Natural killer cell (primary cell): Measurements from ENCODE around the gene PIH1D1. TPM values are rescaled to one million over a fixed set of nuclear protein-coding genes. Genes with fewer than 3 reads are reported as not detected.

Experiments used
- ATAC-seq, 3 donors: fragments of 150-1000 bp in 2 of 3; fragments of 200-7000 bp in 1 of 3; cut with Tn5 transposase; 1 replicate in 1 of 3; 2 replicates in 2 of 3; pipeline ENCODE4 v1.10.0; 2021; ENCODE audit warnings: mild to moderate bottlenecking in 2 of 3, moderate library complexity in 2 of 3
- DNase-seq, 2 donors: peaks; one replicate each; pipeline versions ENCODE4 v3.0.0 to v3.0.0-alpha.2; 2013 to 2021; ENCODE audit warnings: mixed read lengths in 1 of 2
- H3K27ac ChIP-seq: one replicate; pipeline ENCODE4 v1.5.1; 2013; ENCODE audit warnings: mild to moderate bottlenecking, low read length
- H3K27me3 ChIP-seq: one replicate; pipeline ENCODE4 v1.6.1; 2013; ENCODE audit warnings: low read length; ENCODE audit not compliant: control insufficient read depth, insufficient read depth
- H3K36me3 ChIP-seq: one replicate; pipeline ENCODE4 v1.6.1; 2013; ENCODE audit warnings: low read length; ENCODE audit not compliant: control insufficient read depth, insufficient read depth
- H3K4me1 ChIP-seq: one replicate; pipeline ENCODE4 v1.6.1; 2013; ENCODE audit warnings: low read length; ENCODE audit not compliant: control insufficient read depth, insufficient read depth
- H3K4me3 ChIP-seq: one replicate; pipeline ENCODE4 v1.5.1; 2013; ENCODE audit warnings: low read length
- H3K9me3 ChIP-seq: one replicate; pipeline ENCODE4 v1.6.1; 2013; ENCODE audit warnings: low read length; ENCODE audit not compliant: control insufficient read depth, insufficient read depth
- H3K27ac Mint-ChIP-seq, 2 donors: one replicate each; pipeline ENCODE4 v1.8.0; 2022; ENCODE audit warnings: mild to moderate bottlenecking in 2 of 2, mixed read lengths in 2 of 2, moderate library complexity in 1 of 2
- H3K27me3 Mint-ChIP-seq, 2 donors: one replicate each; pipeline ENCODE4 v1.8.0; 2022; ENCODE audit warnings: low read depth in 2 of 2, mixed read lengths in 2 of 2
- H3K36me3 Mint-ChIP-seq: one replicate; pipeline ENCODE4 v1.8.0; 2022; ENCODE audit warnings: mixed read lengths
- H3K4me1 Mint-ChIP-seq, 2 donors: one replicate each; pipeline ENCODE4 v1.8.0; 2022; ENCODE audit warnings: mixed read lengths in 2 of 2
- H3K4me3 Mint-ChIP-seq: one replicate; pipeline ENCODE4 v1.8.0; 2022; ENCODE audit warnings: mild to moderate bottlenecking, moderate library complexity, mixed read lengths
- H3K9me3 Mint-ChIP-seq, 2 donors: one replicate each; pipeline ENCODE4 v1.8.0; 2022; ENCODE audit warnings: mixed read lengths in 2 of 2
- WGBS: methylation state at CpG from one replicate; pipeline ENCODE4 v1.1.7; 2013; ENCODE audit warnings: missing lambda C conversion rate; ENCODE audit not compliant: insufficient coverage; 5-methylcytosine and 5-hydroxymethylcytosine counted together
- intact Hi-C: fragments of 100-400 bp; cut with micrococcal nuclease; formaldehyde crosslinking; loops from one replicate; pipeline ENCODE4 v1.14.2; 2022
- total RNA-seq, 4 donors: library from RNA; stranded (reverse); fragments of 120-200 nt in 1 of 4; gene quantifications; one replicate each; pipeline versions ENCODE4 v1.2.3 to v1.2.4, GENCODE V29; 2013 to 2022
- TF ChIP-seq, protein P1 (sequence below): fragments of 200-600 bp; IDR thresholded peaks from one replicate; pipeline ENCODE4 v1.8.0; 2022; ENCODE audit warnings: antibody characterized with exemption

The PIH1D1 gene
- total RNA-seq, 3 donors from 2014 or later (not counting 1 experiment from before 2014, with no cell fraction given), result 112 to 149 (median 138) TPM

DNA sequence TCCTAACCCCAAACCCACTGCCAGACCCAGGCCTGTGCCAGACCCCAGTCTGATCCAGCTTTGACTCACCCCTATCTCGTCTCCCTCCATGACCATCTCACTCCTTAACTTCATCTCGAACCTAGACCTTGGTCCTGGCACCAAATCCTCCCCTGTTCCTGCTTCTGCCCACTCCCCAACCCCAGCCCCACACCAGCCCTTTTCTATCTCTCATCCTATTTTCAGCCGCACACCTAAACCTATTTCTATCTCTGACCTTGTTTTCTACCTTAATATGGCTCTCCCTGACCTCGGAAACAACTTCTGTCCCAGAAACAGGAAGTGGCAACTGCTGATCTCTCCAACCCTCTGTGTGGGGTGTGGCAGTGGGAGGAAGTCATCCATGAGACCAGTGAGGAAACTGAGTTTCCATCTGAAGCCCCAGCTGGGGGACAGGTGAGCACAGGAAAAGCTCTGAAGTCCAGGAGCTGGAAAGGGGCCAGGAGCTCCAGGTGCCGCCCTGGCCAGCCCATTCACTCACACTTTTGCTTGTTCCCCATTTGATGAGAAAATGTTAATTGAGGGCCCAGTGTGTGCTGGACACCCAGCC lies 42.1 kb downstream of the PIH1D1 start:
- intact Hi-C loops, result no loop called here
- Histone ChIP-seq H3K27ac (peak overlapping the region; percentile 46), H3K4me1 (peaks cover 15% of the 10 kb centered on the region), H3K36me3 (no peaks in the 10 kb centered on the region), H3K9me3 (no peaks in the 10 kb centered on the region), H3K27me3 (no peaks in the 10 kb centered on the region), H3K4me3 (no peak overlapping the region)
- H3K27me3 Mint-ChIP-seq, result peaks cover 0 to 4% of the 10 kb centered on the region in 2 donors
- H3K9me3 Mint-ChIP-seq, result no peaks in the 10 kb centered on the region
- 46% methylated on average over 5 of the region's 5 CpGs for WGBS
- H3K4me3 Mint-ChIP-seq, result no peak overlapping the region
- TF ChIP-seq, protein P1, sequence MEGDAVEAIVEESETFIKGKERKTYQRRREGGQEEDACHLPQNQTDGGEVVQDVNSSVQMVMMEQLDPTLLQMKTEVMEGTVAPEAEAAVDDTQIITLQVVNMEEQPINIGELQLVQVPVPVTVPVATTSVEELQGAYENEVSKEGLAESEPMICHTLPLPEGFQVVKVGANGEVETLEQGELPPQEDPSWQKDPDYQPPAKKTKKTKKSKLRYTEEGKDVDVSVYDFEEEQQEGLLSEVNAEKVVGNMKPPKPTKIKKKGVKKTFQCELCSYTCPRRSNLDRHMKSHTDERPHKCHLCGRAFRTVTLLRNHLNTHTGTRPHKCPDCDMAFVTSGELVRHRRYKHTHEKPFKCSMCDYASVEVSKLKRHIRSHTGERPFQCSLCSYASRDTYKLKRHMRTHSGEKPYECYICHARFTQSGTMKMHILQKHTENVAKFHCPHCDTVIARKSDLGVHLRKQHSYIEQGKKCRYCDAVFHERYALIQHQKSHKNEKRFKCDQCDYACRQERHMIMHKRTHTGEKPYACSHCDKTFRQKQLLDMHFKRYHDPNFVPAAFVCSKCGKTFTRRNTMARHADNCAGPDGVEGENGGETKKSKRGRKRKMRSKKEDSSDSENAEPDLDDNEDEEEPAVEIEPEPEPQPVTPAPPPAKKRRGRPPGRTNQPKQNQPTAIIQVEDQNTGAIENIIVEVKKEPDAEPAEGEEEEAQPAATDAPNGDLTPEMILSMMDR, result no peak
- peaks cover 7 to 13% of the 10 kb centered on the region in 2 donors for H3K4me1 Mint-ChIP-seq
- DNase-seq, result peak in 1 of 2 donors; percentile 56
- peak overlapping the region in 1 of 2 donors; percentile 6 for H3K27ac Mint-ChIP-seq
- no peaks in the 10 kb centered on the region for H3K36me3 Mint-ChIP-seq
- no peak for ATAC-seq

DNA sequence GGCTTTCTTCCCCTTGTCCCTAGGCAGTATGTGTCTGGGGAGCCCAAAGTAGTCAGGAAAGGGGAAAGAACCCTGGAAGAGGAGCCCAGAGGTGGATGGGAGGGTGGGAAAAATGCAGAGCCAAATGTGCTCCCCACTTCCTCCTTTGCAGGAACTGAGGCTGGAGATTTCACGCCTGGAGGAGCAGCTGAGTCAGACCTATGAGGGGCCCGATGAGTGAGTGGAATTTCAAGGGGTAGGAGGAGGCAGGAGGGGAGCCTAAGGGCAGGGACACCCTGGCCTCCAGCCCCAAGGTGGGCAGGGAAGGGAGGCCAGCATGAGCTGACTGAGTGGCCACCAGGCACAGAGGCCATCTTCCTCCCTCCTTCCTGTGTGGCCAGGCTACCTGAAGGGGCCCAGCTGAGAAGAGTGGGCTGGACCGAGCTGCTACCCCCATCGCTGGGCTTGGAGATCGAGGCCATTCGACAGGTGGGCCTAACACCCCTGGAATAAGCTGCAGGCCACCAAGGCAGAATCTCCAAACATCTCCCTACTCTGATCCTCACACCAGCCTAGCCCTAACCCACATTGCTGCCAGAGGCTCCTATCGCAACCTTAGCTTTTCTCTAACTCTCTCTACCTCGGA lies 42.7 kb downstream of the PIH1D1 start:
- H3K36me3 Mint-ChIP-seq, result no peaks in the 10 kb centered on the region
- 75% methylated on average over 8 of the region's 8 CpGs for WGBS
- intact Hi-C loops, result no loop called here
- H3K27ac Mint-ChIP-seq, result peak overlapping the region in 1 of 2 donors; percentile 6
- H3K4me1 Mint-ChIP-seq, result peaks cover 7 to 13% of the 10 kb centered on the region in 2 donors
- H3K9me3 ChIP-seq, result no peaks in the 10 kb centered on the region
- no peaks in the 10 kb centered on the region for H3K36me3 ChIP-seq
- DNase-seq (no peak), ATAC-seq (no peak)
- no peak overlapping the region for H3K4me3 ChIP-seq
- TF ChIP-seq, protein P1, result no peak
- H3K9me3 Mint-ChIP-seq, result no peaks in the 10 kb centered on the region
- H3K27me3 ChIP-seq, result no peaks in the 10 kb centered on the region
- peaks cover 15% of the 10 kb centered on the region for H3K4me1 ChIP-seq
- H3K27me3 Mint-ChIP-seq, result peaks cover 0 to 4% of the 10 kb centered on the region in 2 donors
- peak overlapping the region; percentile 46 for H3K27ac ChIP-seq
- H3K4me3 Mint-ChIP-seq, result no peak overlapping the region

GRCh38 chr19:49407482-49408015 lies 44.1 kb downstream of the PIH1D1 start:
- no peak overlapping the region for H3K27ac ChIP-seq
- peaks cover 20% of the 10 kb centered on the region for H3K4me1 ChIP-seq
- no peaks in the 10 kb centered on the region for H3K36me3 ChIP-seq
- Mint-ChIP-seq H3K4me3 (no peak overlapping the region), H3K4me1 (peaks cover 7 to 13% of the 10 kb centered on the region in 2 donors), H3K27me3 (peaks cover 0 to 4% of the 10 kb centered on the region in 2 donors), H3K9me3 (no peaks in the 10 kb centered on the region), H3K36me3 (no peaks in the 10 kb centered on the region), H3K27ac (no peak overlapping the region)
- TF ChIP-seq, protein P1, result no peak
- H3K27me3 ChIP-seq, result no peaks in the 10 kb centered on the region
- intact Hi-C loops, result no loop called here
- no peaks in the 10 kb centered on the region for H3K9me3 ChIP-seq
- H3K4me3 ChIP-seq, result no peak overlapping the region
- DNase-seq (no peak), ATAC-seq (no peak)
- 95% methylated on average over 16 of the region's 16 CpGs for WGBS
